ACC112 (cell line): ENCODE results near the gene FCHSD1.

Experiments
- H2AFZ ChIP-seq: fragments of 200-600 bp; sonication (generic); one replicate; pipeline ENCODE4 v1.6.0; 2017; ENCODE audit warnings: antibody characterized with exemption, low read length; ENCODE audit not compliant: unreplicated experiment
- H3K27ac ChIP-seq: fragments of 200-600 bp; sonication (generic); 2 replicates; pipeline ENCODE4 v1.5.1; 2014; ENCODE audit warnings: low read depth, mild to moderate bottlenecking, antibody characterized with exemption, low read length, moderate library complexity
- H3K27me3 ChIP-seq: fragments of 200-600 bp; sonication (generic); 2 replicates; pipeline ENCODE4 v1.6.1; 2014; ENCODE audit warnings: mild to moderate bottlenecking, antibody characterized with exemption, low read length, moderate library complexity, mixed read lengths; ENCODE audit not compliant: insufficient read depth
- H3K36me3 ChIP-seq: fragments of 200-600 bp; sonication (generic); 2 replicates; pipeline ENCODE4 v1.6.1; 2016; ENCODE audit warnings: mild to moderate bottlenecking, antibody characterized with exemption, low read length, moderate library complexity, mixed read lengths; ENCODE audit not compliant: insufficient read depth
- H3K4me1 ChIP-seq: fragments of 200-600 bp; sonication (generic); one replicate; pipeline ENCODE4 v1.6.1; 2016; ENCODE audit warnings: low read length, mixed read lengths; ENCODE audit not compliant: insufficient read depth, unreplicated experiment, control insufficient read depth
- H3K4me3 ChIP-seq: fragments of 200-600 bp; sonication (generic); 2 replicates; pipeline ENCODE4 v1.5.1; 2014; ENCODE audit warnings: mild to moderate bottlenecking, low read depth, low read length
- H3K79me2 ChIP-seq: fragments of 200-600 bp; sonication (generic); one replicate; pipeline ENCODE4 v1.6.0; 2016; ENCODE audit warnings: low read length; ENCODE audit not compliant: control insufficient read depth, unreplicated experiment, insufficient read depth

The FCHSD1 gene

DNA sequence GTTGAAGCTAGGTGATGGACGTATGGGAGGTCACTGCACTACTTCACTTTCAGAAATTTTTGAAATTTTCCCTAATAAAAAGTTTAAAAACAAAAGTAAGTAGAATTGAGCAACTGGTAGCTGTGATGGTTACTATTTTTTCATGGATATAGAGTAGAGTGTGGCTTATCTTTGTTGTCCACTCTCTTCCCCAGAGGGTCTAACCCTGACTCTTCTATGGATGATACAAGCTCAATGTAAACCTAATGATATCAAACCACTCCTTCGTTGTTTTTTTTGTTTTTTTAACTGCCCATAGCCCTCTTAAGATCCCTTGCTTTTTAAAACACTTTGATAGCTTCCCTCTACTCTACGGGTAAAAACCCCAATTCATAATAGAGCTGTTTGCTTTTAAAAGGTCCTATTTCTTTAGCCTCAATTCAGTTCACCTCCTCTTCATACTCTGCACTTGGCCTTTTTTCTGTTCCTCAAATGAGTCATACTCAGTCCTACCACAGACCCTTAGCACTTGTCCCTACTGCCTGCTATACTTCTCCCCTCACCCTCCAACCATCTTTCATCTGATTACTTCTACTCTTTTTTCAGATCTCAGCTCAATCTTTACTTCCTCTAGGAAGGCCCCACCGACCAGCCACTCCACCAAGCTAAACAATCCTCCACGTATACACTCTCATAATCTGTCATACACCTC, 17.2 kb downstream of the FCHSD1 start:
- H3K36me3 ChIP-seq: peaks cover 16% of the 10 kb centered on the region
- no peak overlapping the region for H3K27ac ChIP-seq
- H3K27me3 ChIP-seq: no peaks in the 10 kb centered on the region
- no peak overlapping the region; the same call in 1 of the 2 replicates for H3K4me3 ChIP-seq
- H3K79me2 ChIP-seq: peaks cover 54% of the 10 kb centered on the region
- no peak overlapping the region for H2AFZ ChIP-seq
- peaks cover 21% of the 10 kb centered on the region for H3K4me1 ChIP-seq

DNA sequence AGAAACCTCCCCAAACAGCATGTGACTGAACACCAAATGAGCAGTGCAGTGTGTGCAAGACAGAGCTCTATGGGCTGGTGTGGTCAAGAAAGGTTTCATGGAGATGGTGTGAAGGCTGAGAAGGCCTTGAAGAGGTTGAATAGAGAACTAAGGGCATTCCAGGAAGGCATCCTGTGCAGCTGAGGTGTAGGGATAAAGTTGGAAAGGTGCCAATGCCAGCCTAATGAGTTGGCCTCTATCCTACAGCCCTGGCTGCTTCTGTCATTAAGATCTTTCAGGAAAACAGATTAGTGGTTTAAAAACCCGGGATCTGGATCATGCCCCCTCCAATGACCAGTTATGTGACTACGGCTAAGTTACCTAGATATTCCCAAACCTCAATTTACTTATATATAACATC, 18.6 kb downstream of the FCHSD1 start:
- H3K79me2 ChIP-seq: peaks cover 54% of the 10 kb centered on the region
- H3K4me1 ChIP-seq: peaks cover 17% of the 10 kb centered on the region
- H2AFZ ChIP-seq: no peak overlapping the region
- H3K36me3 ChIP-seq: peaks cover 24% of the 10 kb centered on the region
- no peak overlapping the region for H3K4me3 ChIP-seq
- no peaks in the 10 kb centered on the region for H3K27me3 ChIP-seq
- no peak overlapping the region for H3K27ac ChIP-seq

DNA sequence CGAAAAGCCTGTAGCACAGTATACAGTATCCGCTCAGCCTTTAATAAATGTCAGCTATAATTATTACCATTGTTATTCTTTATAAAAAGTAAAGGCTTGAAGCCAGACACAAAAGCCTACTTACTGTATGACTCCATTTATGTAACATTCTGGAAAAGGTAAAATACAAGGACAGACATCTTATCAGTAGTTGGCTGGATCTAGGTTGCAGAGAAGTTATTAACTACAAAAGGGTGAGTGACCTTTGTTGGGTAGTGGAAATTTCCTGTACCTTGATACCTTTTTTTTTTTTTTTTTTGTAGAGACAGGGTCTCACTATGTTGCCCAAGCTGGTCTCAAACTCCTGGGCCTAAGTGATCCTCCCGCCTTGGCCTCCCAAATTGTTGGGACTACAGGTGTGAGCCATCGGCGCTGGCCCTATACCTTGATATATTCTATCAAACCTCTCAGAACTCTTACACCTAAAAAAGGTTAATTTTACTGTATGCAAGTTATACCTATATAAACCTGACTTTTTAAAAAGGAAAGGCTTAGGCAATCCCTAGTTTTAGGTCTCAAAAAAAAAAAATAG, 20.6 kb downstream of the FCHSD1 start:
- no peak overlapping the region for H3K27ac ChIP-seq
- H3K4me3 ChIP-seq: no peak overlapping the region
- peaks cover 45% of the 10 kb centered on the region for H3K79me2 ChIP-seq
- H3K27me3 ChIP-seq: no peaks in the 10 kb centered on the region
- peaks cover 25% of the 10 kb centered on the region for H3K36me3 ChIP-seq
- H3K4me1 ChIP-seq: peaks cover 14% of the 10 kb centered on the region
- no peak overlapping the region for H2AFZ ChIP-seq

DNA sequence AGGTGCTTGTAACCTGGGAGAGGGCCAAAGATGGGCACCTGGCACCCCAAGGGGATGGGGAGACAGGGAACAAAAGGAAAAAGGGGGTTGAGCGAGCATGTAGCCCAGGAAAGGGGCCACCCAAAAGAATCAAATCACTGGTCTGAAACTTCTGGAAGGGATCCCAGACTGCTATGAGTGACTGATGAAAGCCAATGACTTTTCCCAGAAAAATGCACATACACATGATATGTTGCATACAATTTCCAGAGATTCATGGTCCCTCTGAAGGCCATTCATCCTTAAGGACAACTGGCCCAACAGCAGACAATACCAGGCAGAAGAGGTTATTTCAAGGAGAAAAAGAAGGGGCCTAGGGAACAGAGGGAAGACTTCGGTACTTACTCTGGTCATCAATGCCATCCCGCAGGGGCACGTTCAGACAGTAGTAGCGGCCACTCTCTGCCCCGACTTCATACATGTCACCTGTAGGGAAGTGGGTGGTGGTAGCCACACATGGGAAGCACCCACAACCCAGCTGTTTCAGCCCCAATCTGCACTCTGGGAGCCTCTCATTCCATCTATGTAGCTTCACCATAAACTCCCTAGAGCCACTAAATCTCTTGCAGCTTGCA, 22.9 kb downstream of the FCHSD1 start:
- no peaks in the 10 kb centered on the region for H3K27me3 ChIP-seq
- H3K4me1 ChIP-seq: no peaks in the 10 kb centered on the region
- peaks cover 38% of the 10 kb centered on the region for H3K36me3 ChIP-seq
- H3K79me2 ChIP-seq: peaks cover 24% of the 10 kb centered on the region
- no peak overlapping the region for H3K27ac ChIP-seq
- no peak overlapping the region for H3K4me3 ChIP-seq
- H2AFZ ChIP-seq: no peak overlapping the region

DNA sequence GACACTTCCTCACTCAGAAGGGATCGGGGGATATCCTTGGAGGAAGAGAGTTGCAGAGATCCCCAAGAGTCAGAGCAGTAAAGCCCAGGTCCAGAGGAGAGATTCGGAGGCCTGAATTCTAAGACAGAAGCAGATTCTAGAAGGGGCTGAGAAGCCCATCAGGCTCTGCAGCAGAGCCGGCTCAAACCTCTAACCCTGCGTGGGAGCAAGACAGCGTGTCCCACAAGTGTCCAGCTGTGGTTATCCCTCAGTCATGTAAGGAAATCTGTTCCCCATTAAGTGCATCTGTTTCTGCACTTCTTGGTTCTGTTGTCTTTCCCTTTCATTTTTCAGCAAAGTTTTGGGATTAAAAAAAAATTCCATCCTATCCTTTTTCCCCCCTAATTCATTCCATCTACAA, 27.6 kb downstream of the FCHSD1 start:
- no peaks in the 10 kb centered on the region for H3K27me3 ChIP-seq
- no peak overlapping the region for H2AFZ ChIP-seq
- no peak overlapping the region for H3K4me3 ChIP-seq
- no peaks in the 10 kb centered on the region for H3K4me1 ChIP-seq
- no peaks in the 10 kb centered on the region for H3K79me2 ChIP-seq
- no peak overlapping the region for H3K27ac ChIP-seq
- peaks cover 27% of the 10 kb centered on the region for H3K36me3 ChIP-seq

DNA sequence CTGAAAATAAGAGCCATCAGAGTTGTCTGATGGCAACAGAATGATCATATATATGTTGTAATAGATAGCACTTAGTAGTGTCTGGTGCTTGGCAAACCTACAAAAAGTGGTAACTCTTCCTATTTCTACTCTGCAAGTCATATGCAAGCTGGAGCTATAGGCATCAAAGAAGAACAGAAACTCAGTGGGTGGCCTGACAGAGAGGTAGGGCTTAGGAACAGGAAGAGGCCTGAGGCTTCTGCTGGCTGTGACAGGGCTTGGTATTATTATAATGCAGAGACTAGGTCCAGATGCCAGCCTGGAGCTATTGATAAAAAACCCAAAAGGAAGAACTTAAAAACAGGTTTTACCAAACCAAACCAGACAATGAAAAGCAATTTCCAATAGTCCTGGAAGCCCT, 28.0 kb downstream of the FCHSD1 start:
- Histone ChIP-seq H3K36me3 (peaks cover 25% of the 10 kb centered on the region), H3K79me2 (peaks cover 4% of the 10 kb centered on the region), H2AFZ (no peak overlapping the region), H3K27ac (no peak overlapping the region), H3K27me3 (no peaks in the 10 kb centered on the region), H3K4me3 (no peak overlapping the region), H3K4me1 (no peaks in the 10 kb centered on the region)

DNA sequence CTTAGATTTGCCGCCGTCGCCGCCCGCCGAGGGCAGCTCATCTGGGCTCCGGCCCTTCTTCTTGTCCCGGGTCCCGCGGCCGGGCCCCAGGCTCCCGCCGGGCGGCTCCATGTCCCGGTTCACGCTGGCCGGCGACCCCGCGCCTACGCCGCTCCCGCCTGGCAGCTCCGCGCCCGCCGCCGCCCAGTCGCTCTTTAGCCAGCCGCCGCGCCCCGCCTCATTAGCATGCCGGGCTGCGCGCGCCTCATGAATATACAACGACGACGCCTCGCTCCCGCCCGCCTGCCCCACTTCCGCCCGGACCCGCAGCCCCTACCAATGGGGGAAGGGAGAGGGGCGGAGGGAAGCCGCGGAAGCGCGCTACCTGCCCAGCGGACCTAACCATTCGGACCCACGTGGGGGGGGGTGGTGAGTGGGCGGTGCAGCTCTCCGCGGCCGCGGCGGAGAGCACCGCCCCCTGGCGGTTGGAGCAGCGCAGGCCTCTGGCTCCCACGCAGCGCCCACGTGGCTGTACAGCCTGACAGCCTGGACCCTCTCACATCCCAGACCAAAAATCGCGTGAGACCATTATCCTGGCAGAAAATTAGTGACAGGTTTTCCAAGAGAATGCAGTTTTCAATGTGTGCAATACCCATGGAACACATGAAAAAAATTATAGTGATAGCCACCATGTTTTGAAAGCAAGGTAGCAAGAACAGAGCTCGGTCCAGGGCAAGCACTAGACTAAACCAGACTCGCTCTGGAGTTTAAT, 32.2 kb downstream of the FCHSD1 start, which contains the start of gene DIAPH1:
DIAPH1 (minus strand) TSS at position 197 of the 751 bp plus-strand sequence; CDS start at position 111, 86 bp downstream.
- Histone ChIP-seq H3K27ac (peak within 1 kb of the TSS; percentile 57), H3K79me2 (peaks cover 39% of the 10 kb centered on the region), H3K4me1 (peaks cover 18% of the 10 kb centered on the region), H3K27me3 (no peaks in the 10 kb centered on the region), H3K4me3 (peak within 1 kb of the TSS; percentile 89), H2AFZ (peak within 1 kb of the TSS; percentile 92), H3K36me3 (peaks cover 20% of the 10 kb centered on the region)

DNA sequence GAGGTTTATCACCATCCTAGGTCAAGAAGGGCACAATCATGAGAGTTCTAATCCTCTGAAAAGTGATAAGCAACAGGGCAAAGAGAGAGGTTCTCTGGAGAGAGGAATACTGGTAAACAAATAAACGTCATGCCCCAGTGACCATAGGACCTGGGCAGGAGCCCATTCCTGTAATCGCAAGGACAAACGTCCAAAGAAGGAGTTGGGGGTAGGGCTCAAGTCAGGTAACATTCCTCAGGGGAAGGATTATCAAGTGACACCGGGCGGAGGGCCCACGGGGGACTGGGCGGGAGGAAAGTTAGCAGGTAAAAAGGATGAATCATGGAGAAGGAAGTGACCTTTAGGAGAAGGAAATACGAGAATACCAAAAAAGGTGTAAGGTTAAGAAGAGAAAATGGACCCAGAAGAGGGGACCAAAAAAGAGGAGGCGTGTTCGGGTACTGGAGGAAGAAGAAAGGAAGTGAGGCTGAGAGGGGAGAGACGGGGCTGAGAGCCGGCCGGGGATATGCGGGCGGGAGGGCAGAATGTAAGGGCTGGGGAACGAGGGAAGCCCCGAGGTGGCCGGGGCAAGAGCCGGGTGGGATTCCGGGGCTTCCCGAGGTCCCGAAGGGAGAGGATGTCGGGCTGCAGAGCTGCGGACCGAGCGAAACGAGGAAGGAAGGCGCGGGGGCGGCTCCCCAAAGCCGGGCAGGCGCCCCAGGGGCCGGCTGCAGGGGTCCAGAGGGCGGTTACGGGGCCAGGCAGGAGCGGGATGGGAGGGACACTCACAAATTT, 33.0 kb downstream of the FCHSD1 start:
- H2AFZ ChIP-seq: peak overlapping the region; percentile 92
- H3K27ac ChIP-seq: peak overlapping the region; percentile 57
- H3K4me3 ChIP-seq: peak overlapping the region; percentile 89
- peaks cover 18% of the 10 kb centered on the region for H3K4me1 ChIP-seq
- peaks cover 46% of the 10 kb centered on the region for H3K79me2 ChIP-seq
- H3K36me3 ChIP-seq: peaks cover 13% of the 10 kb centered on the region
- H3K27me3 ChIP-seq: no peaks in the 10 kb centered on the region

DNA sequence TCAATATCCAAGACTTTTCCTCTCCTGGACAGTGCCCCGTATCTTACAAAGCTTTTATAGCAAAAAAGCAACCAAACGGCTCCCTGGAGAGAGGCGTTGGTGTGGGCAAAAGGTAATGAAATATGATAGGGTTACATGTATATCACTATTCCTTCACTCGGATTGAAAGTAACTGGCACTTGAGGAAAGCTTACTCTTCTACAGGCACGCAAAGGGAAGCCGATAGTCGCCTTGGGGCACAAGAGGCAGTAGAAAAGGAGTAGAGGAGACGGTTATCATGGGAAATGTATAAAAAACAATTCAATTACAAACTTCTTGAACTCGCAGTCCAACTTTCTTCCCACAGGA, 33.6 kb downstream of the FCHSD1 start:
- Histone ChIP-seq H3K4me3 (peak overlapping the region; percentile 89), H3K79me2 (peaks cover 52% of the 10 kb centered on the region), H3K27ac (peak overlapping the region; percentile 57), H3K36me3 (peaks cover 13% of the 10 kb centered on the region), H2AFZ (peak overlapping the region; percentile 92), H3K4me1 (peaks cover 18% of the 10 kb centered on the region), H3K27me3 (no peaks in the 10 kb centered on the region)

DNA sequence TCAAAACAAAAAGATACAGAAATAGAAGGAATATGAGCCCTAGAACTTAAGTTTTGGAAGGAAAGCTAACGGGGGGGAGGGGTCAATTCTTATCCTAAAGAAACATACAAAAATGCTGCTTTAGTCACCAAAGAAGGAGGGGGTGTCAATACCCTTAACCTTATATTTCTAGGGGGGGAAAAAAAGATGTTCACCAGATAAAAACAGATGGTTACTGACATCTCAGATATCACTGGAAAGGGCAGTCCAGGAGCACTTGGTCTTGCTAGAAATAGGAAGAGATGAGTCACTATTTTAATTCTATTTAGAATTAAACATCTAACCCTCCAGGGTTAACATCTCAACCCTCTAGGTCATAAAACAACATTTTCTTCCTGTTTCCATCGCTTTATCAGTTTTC, 34.1 kb downstream of the FCHSD1 start:
- Histone ChIP-seq H3K27ac (peak overlapping the region; percentile 57), H3K79me2 (peaks cover 57% of the 10 kb centered on the region), H3K27me3 (no peaks in the 10 kb centered on the region), H2AFZ (no peak overlapping the region), H3K4me1 (peaks cover 18% of the 10 kb centered on the region), H3K36me3 (peaks cover 13% of the 10 kb centered on the region), H3K4me3 (peak overlapping the region; percentile 89)
